ENCODE data around the gene GJC2. TPM values are rescaled to one million over a fixed set of nuclear protein-coding genes. Genes with fewer than 3 reads are reported as not detected.

GJC2 gene
- total RNA-seq, 1 experiment from 2014 or later: 1.6 TPM

GRCh38 chr1:228154670-228155571 is 5.2 kb downstream of the GJC2 start:
- no peaks in the 10 kb centered on the region for H3K27me3 Mint-ChIP-seq (ENCODE audit: low read depth)
- no peak overlapping the region for H2AFZ ChIP-seq (ENCODE audit: low read length)
- no CpG with 5 or more reads among the region's 20 CpGs for WGBS (ENCODE audit: extremely low coverage, insufficient read length, low lambda C conversion rate)

More at GRCh38 chr1:228154670-228155571, 5.2 kb downstream of the GJC2 start:
- no peaks in the 10 kb centered on the region; the same call in 1 of the 2 replicates for H3K27me3 ChIP-seq (ENCODE audit: insufficient read depth, low read length)
- no peak overlapping the region for H3K18ac ChIP-seq (ENCODE audit: insufficient read length, low read depth, low read length)
- H3K4me2 ChIP-seq (ENCODE audit: insufficient read depth, insufficient read length, low read length): no peak overlapping the region
- H2BK12ac ChIP-seq (ENCODE audit: insufficient read length, low read depth, low read length): no peak overlapping the region
- H4K8ac ChIP-seq (replicated peaks; ENCODE audit: insufficient read length, low read depth, low read length): no peak overlapping the region
- no peak overlapping the region for H2BK20ac ChIP-seq (ENCODE audit: low read depth, low read length, poor library complexity, severe bottlenecking)
- no peak overlapping the region; the same call in 1 of the 2 replicates for H3K14ac ChIP-seq (ENCODE audit: insufficient read depth, low read length)
- H3K27ac ChIP-seq (ENCODE audit: insufficient read length, low read depth, low read length): no peak overlapping the region
- H2AK5ac ChIP-seq (ENCODE audit: insufficient read length, low read length): no peak overlapping the region
- no peak for TF ChIP-seq CTCF (conservative IDR thresholded peaks at IDR 0.05)
- H3K9me3 ChIP-seq (ENCODE audit: control insufficient read depth, low read depth, low read length): no peaks in the 10 kb centered on the region
- H3K9ac ChIP-seq (ENCODE audit: extremely low read depth, insufficient read length, low read length): no peak overlapping the region
- H2BK5ac ChIP-seq (ENCODE audit: insufficient read length, low read length): no peak overlapping the region
- H3K79me1 ChIP-seq (ENCODE audit: insufficient read depth, low read depth, low read length, poor library complexity, severe bottlenecking): no peaks in the 10 kb centered on the region
- no peak overlapping the region for H3K56ac ChIP-seq (ENCODE audit: insufficient read length, low read depth, low read length)
- no peaks in the 10 kb centered on the region for H3K36me3 Mint-ChIP-seq (ENCODE audit: insufficient read depth in 1 of 3, low read depth in 3 of 3)
- H3K27ac Mint-ChIP-seq: no peak overlapping the region; a peak in 1 of 7 replicates
- H3T11ph ChIP-seq (ENCODE audit: low read length): no peak overlapping the region
- H3K4ac ChIP-seq (ENCODE audit: low read depth, low read length): no peak overlapping the region
- no peak overlapping the region for H2BK15ac ChIP-seq (ENCODE audit: low read depth, low read length)
- H3K4me1 ChIP-seq (ENCODE audit: insufficient read depth, low read length): no peaks in the 10 kb centered on the region
- H4K20me1 ChIP-seq (ENCODE audit: control insufficient read depth, insufficient read depth, insufficient read length): peaks cover 3% of the 10 kb centered on the region
- H3K4me1 Mint-ChIP-seq: peaks cover 3 to 5% of the 10 kb centered on the region in 2 experiments; a peak in 2 of 4 replicates
- no peak overlapping the region for H4K5ac ChIP-seq (ENCODE audit: insufficient read length, low read depth, low read length)
- no peak overlapping the region for H2BK120ac ChIP-seq (ENCODE audit: low read depth, low read length, poor library complexity, severe bottlenecking)
- H3K4me3 Mint-ChIP-seq: no peak overlapping the region
- DNase-seq: no peak
- H4K91ac ChIP-seq (ENCODE audit: insufficient read length, low read depth, low read length): no peak overlapping the region
- no peaks in the 10 kb centered on the region for H3K79me2 ChIP-seq (ENCODE audit: insufficient read depth, low read length)
- no peaks in the 10 kb centered on the region for H3K9me3 Mint-ChIP-seq
- H3K23ac ChIP-seq (ENCODE audit: insufficient read length, low read depth, low read length): no peak overlapping the region
- H3K23me2 ChIP-seq (ENCODE audit: insufficient read length, low read depth, low read length, poor library complexity, severe bottlenecking): no peaks in the 10 kb centered on the region

All from H9 (cell line).